OCI-LY7 (cell line): ENCODE results near the gene NBEAL2. TPM values are rescaled to one million over a fixed set of nuclear protein-coding genes. Genes with fewer than 3 reads are reported as not detected.

ENCODE experiments used
- BruUV-seq: library from RNA; stranded (reverse); fragments of 400-500 nt; replicated peaks from 2 replicates; lab custom pipeline; 2021; lab: Mats Ljungman, UMichigan
- CTCF ChIA-PET: fragments of 300-600 bp; sonication (Branson Sonifier 250); formaldehyde crosslinking; loops from one replicate; lab custom pipeline; 2022; ENCODE audit warnings: antibody characterized with exemption; ENCODE audit not compliant: unreplicated experiment; lab: Charles Lee
- POLR2A ChIA-PET: fragments of 300-600 bp; sonication (Branson Sonifier 250); formaldehyde crosslinking; loops from one replicate; lab custom pipeline; 2022; ENCODE audit warnings: antibody characterized with exemption; lab: Charles Lee
- DNase-seq: peaks from one replicate; pipeline ENCODE4 v3.0.0-alpha.2; 2015; ENCODE audit warnings: low spot score
- H2AFZ ChIP-seq: fragments of 200-600 bp; sonication (generic), shearing (Covaris generic); 2 replicates; pipeline ENCODE4 v1.6.1; 2014; ENCODE audit warnings: mild to moderate bottlenecking, antibody characterized with exemption, low read length, moderate library complexity
- H3K27ac ChIP-seq: fragments of 200-600 bp; sonication (generic); 2 replicates; pipeline ENCODE4 v1.5.1; 2014; ENCODE audit warnings: mixed run types, low read depth, mild to moderate bottlenecking, moderate library complexity, low read length, inconsistent platforms; ENCODE audit not compliant: poor library complexity, severe bottlenecking
- H3K36me3 ChIP-seq: fragments of 200-600 bp; sonication (generic); 2 replicates; pipeline ENCODE4 v1.6.1; 2014; ENCODE audit warnings: mild to moderate bottlenecking, antibody characterized with exemption, low read length, moderate library complexity, mixed read lengths; ENCODE audit not compliant: insufficient read depth
- H3K4me1 ChIP-seq: fragments of 200-600 bp; sonication (generic); 2 replicates; pipeline ENCODE4 v1.5.1; 2014; ENCODE audit warnings: mild to moderate bottlenecking, low read length; ENCODE audit not compliant: insufficient read depth, poor library complexity, severe bottlenecking
- H3K4me2 ChIP-seq: fragments of 200-600 bp; sonication (generic); 2 replicates; pipeline ENCODE4 v1.6.1; 2014; ENCODE audit warnings: mild to moderate bottlenecking, low read length
- H3K4me3 ChIP-seq: fragments of 200-600 bp; sonication (generic); 2 replicates; pipeline ENCODE4 v1.5.1; 2014; ENCODE audit warnings: mild to moderate bottlenecking, low read depth, low read length; ENCODE audit not compliant: poor library complexity, severe bottlenecking
- H3K79me2 ChIP-seq: fragments of 200-600 bp; sonication (generic); 2 replicates; pipeline ENCODE4 v1.6.1; 2016; ENCODE audit warnings: low read depth, mild to moderate bottlenecking, low read length, moderate library complexity, mixed read lengths; ENCODE audit not compliant: insufficient read depth
- H3K9me2 ChIP-seq: fragments of 200-600 bp; sonication (generic); 2 replicates; pipeline ENCODE4 v1.6.1; 2016; ENCODE audit warnings: mild to moderate bottlenecking, low read length, mixed read lengths; ENCODE audit not compliant: insufficient read depth
- H3K9me3 ChIP-seq: fragments of 200-600 bp; sonication (generic); 2 replicates; pipeline ENCODE4 v1.6.1; 2014; ENCODE audit warnings: mild to moderate bottlenecking, mixed run types, low read length, mixed read lengths
- H4K20me1 ChIP-seq: fragments of 200-600 bp; sonication (generic); 2 replicates; pipeline ENCODE4 v1.6.1; 2014; ENCODE audit warnings: mild to moderate bottlenecking, antibody characterized with exemption, low read length, moderate library complexity, mixed read lengths; ENCODE audit not compliant: insufficient read depth
- CTCF ChIP-seq: fragments of 200-600 bp; sonication (generic); conservative IDR thresholded peaks from 2 replicates; pipeline ENCODE4 v1.5.1; 2014; ENCODE audit warnings: mild to moderate bottlenecking, antibody characterized with exemption, low read length, moderate library complexity, mixed read lengths
- EZH2phosphoT487 ChIP-seq: fragments of 200-600 bp; sonication (generic); IDR thresholded peaks from 2 replicates; pipeline ENCODE4 v1.6.1; 2018; ENCODE audit warnings: low read depth, borderline replicate concordance, mild to moderate bottlenecking, mixed run types, antibody characterized with exemption, low read length, moderate library complexity, mixed read lengths
- intact Hi-C: fragments of 100-400 bp; cut with micrococcal nuclease; formaldehyde crosslinking; loops from one replicate; pipeline ENCODE4 v1.10.0; 2022; ENCODE audit not compliant: unreplicated experiment
- total RNA-seq, 2 experiments: library from RNA; depleted of rRNA in 1 of 2; stranded (reverse); fragments of >200 nt in 1 of 2; shearing (Covaris generic) in 1 of 2; gene quantifications; 2 replicates each; pipeline ENCODE4 v1.2.3, GENCODE V29; 2014 to 2022

The NBEAL2 gene
- total RNA-seq, 2 experiments from 2014 or later: 74.9 to 149 TPM

GRCh38 chr3:47000198-47000815 lies 20.8 kb downstream of the NBEAL2 start:
- Histone ChIP-seq H3K4me2 (no peak overlapping the region), H3K79me2 (no peaks in the 10 kb centered on the region), H3K9me3 (no peaks in the 10 kb centered on the region), H3K9me2 (no peaks in the 10 kb centered on the region), H2AFZ (no peak overlapping the region), H3K4me1 (no peaks in the 10 kb centered on the region), H3K27ac (no peak overlapping the region), H3K36me3 (peaks cover 77% of the 10 kb centered on the region), H3K4me3 (no peak overlapping the region), H4K20me1 (no peaks in the 10 kb centered on the region)
- ChIA-PET CTCF (interaction anchor here (1.0 kb wide), 1 partner anchor 74 kb away, joined by 3 read pairs; no protein-coding TSS in a partner anchor), POLR2A (no interaction called here)
- intact Hi-C loops: no loop called here
- DNase-seq: no peak
- BruUV-seq: no TSS peak
- TF ChIP-seq CTCF (no peak), EZH2phosphoT487 (no peak)

- Histone ChIP-seq H3K9me3 (no peaks in the 10 kb centered on the region), H3K79me2 (no peaks in the 10 kb centered on the region), H3K4me1 (no peaks in the 10 kb centered on the region), H4K20me1 (no peaks in the 10 kb centered on the region), H3K36me3 (peaks cover 78% of the 10 kb centered on the region), H2AFZ (no peak overlapping the region), H3K9me2 (no peaks in the 10 kb centered on the region), H3K4me3 (no peak overlapping the region), H3K27ac (no peak overlapping the region), H3K4me2 (no peak overlapping the region)
- POLR2A ChIA-PET: no interaction called here
- BruUV-seq: no TSS peak
- intact Hi-C loops: no loop called here
- no peak for DNase-seq
- TF ChIP-seq EZH2phosphoT487 (no peak), CTCF (no peak)
- CTCF ChIA-PET: no interaction called here
These were observed 21.7 kb downstream of the NBEAL2 start for GRCh38 chr3:47000922-47001730.

GRCh38 chr3:47001731-47002170 lies 22.3 kb downstream of the NBEAL2 start:
- Histone ChIP-seq H3K4me1 (no peaks in the 10 kb centered on the region), H3K36me3 (peaks cover 84% of the 10 kb centered on the region), H3K9me3 (no peaks in the 10 kb centered on the region), H3K79me2 (no peaks in the 10 kb centered on the region), H3K4me3 (no peak overlapping the region), H4K20me1 (no peaks in the 10 kb centered on the region), H2AFZ (no peak overlapping the region), H3K4me2 (no peak overlapping the region), H3K27ac (no peak overlapping the region), H3K9me2 (no peaks in the 10 kb centered on the region)
- no peak for DNase-seq
- BruUV-seq: TSS peak; percentile 11
- no peak for TF ChIP-seq EZH2phosphoT487
- TF ChIP-seq CTCF: no peak
- CTCF ChIA-PET: no interaction called here
- POLR2A ChIA-PET: no interaction called here
- intact Hi-C loops: no loop called here
